K562 (cell line): ENCODE data around the gene CDT1. TPM values are rescaled to one million over a fixed set of nuclear protein-coding genes. Genes with fewer than 3 reads are reported as not detected.

Source experiments
- DIDO1 ChIP-seq: fragments of 450-650 bp; IDR thresholded peaks from 2 replicates; pipeline ENCODE4 v1.6.1; 2016; ENCODE audit warnings: low read depth, missing biosample characterization, missing genetic modification characterization
- LCOR ChIP-seq: sonication (generic); formaldehyde crosslinking; IDR thresholded peaks from 2 replicates; pipeline ENCODE4 v1.8.0; 2022; ENCODE audit warnings: mild to moderate bottlenecking, missing genetic modification reagents
- PCBP2 ChIP-seq: fragments of 200-400 bp; formaldehyde crosslinking; IDR thresholded peaks from 2 replicates; pipeline ENCODE4 v1.6.1; 2018; ENCODE audit warnings: low read length, low read depth, mild to moderate bottlenecking, moderate library complexity; ENCODE audit not compliant: poor library complexity, severe bottlenecking
- POLR3A ChIP-seq: IDR thresholded peaks from 2 replicates; pipeline ENCODE4 v1.6.1; 2011; ENCODE audit warnings: borderline replicate concordance, mild to moderate bottlenecking, moderate library complexity; ENCODE audit not compliant: insufficient read length, insufficient read depth; ENCODE audit errors: extremely low read depth
- RBM14 ChIP-seq: fragments of 200-400 bp; formaldehyde crosslinking; IDR thresholded peaks from 2 replicates; pipeline ENCODE4 v1.6.1; 2018; ENCODE audit warnings: low read depth, mild to moderate bottlenecking, low read length, moderate library complexity, borderline replicate concordance; ENCODE audit not compliant: insufficient read depth
- TEAD2 ChIP-seq: fragments of 450-650 bp; IDR thresholded peaks from 2 replicates; pipeline ENCODE4 v1.6.1; 2016; ENCODE audit warnings: missing genetic modification characterization, control low read depth, missing compliant biosample characterization
- TFAM ChIP-seq: fragments of 250-450 bp; sonication (Bioruptor Pico); conservative IDR thresholded peaks from 2 replicates; pipeline ENCODE4 v1.5.0; 2021; ENCODE audit warnings: mild to moderate bottlenecking, moderate library complexity
- ZBED1 ChIP-seq: IDR thresholded peaks from 2 replicates; pipeline ENCODE4 v1.6.1; 2014
- ZKSCAN3 ChIP-seq: fragments of 250-450 bp; sonication (Bioruptor Pico); IDR thresholded peaks from 2 replicates; pipeline ENCODE4 v1.4.0; 2020
- ZNF217 ChIP-seq: sonication (generic); formaldehyde crosslinking; IDR thresholded peaks from 2 replicates; pipeline ENCODE4 v1.8.0; 2022; ENCODE audit warnings: mild to moderate bottlenecking, missing genetic modification reagents
- polyA plus RNA-seq, 8 experiments: library from polyadenylated mRNA; depleted of rRNA in 4 of 8; stranded (reverse) in 5 of 8; unstranded in 3 of 8; fragments of >200 nt; fragmentation: Nextera tagmentation in 2 of 8; fragmentation: Illumina TruSeq in 1 of 8; extraction: Ambion mirVana in 2 of 8; extraction: Trizol in 1 of 8; gene quantifications; 2 replicates each; pipeline versions ENCODE4 v1.2.1 to v1.2.3, GENCODE V29; 2011 to 2014; ENCODE audit warnings: inconsistent platforms in 1 of 8, missing spikeins in 1 of 8
- total RNA-seq, 7 experiments: library from RNA; depleted of rRNA in 6 of 7; stranded (reverse); fragments of >200 nt in 6 of 7; fragmentation: Illumina TruSeq in 2 of 7; extraction: Trizol in 2 of 7; gene quantifications; 2 replicates each; pipeline versions ENCODE4 v1.2.1 to v1.2.3, GENCODE V29; 2011 to 2021; ENCODE audit warnings: low replicate concordance in 1 of 7
- TF ChIP-seq, protein P1 (sequence below): fragments of 450-650 bp; formaldehyde crosslinking; IDR thresholded peaks from 2 replicates; pipeline ENCODE4 v1.4.0; 2022; ENCODE audit warnings: mild to moderate bottlenecking, moderate library complexity
- TF ChIP-seq, protein P2 (sequence below): conservative IDR thresholded peaks from 2 replicates; pipeline ENCODE4 v1.6.1; 2011; ENCODE audit warnings: low read depth, mild to moderate bottlenecking, low read length; ENCODE audit not compliant: control insufficient read depth
- TF ChIP-seq, protein P3 (sequence below), 2 experiments: IDR thresholded peaks; 2 replicates each; pipeline ENCODE4 v1.6.1; 2011; ENCODE audit warnings: borderline replicate concordance in 1 of 2, control low read depth in 1 of 2, low read depth in 1 of 2, low read length in 1 of 2, mild to moderate bottlenecking in 1 of 2, mixed read lengths in 1 of 2, moderate library complexity in 1 of 2; ENCODE audit not compliant: insufficient read depth in 1 of 2, insufficient read length in 1 of 2, poor library complexity in 1 of 2, severe bottlenecking in 1 of 2; ENCODE audit errors: extremely low read depth in 1 of 2
- TF ChIP-seq, protein P4 (sequence below): fragments of 250-450 bp; sonication (Bioruptor Pico); IDR thresholded peaks from 2 replicates; pipeline ENCODE4 v1.4.0; 2020; ENCODE audit warnings: mild to moderate bottlenecking, moderate library complexity, borderline replicate concordance
- TF ChIP-seq, protein P5 (sequence below), 2 experiments: IDR thresholded peaks in 1 of 2; conservative IDR thresholded peaks in 1 of 2; 2 replicates each; pipeline ENCODE4 v1.6.1; 2016; ENCODE audit warnings: low read depth in 2 of 2, mild to moderate bottlenecking in 1 of 2, missing compliant biosample characterization in 1 of 2, missing genetic modification characterization in 1 of 2, moderate library complexity in 1 of 2

Gene CDT1
- total and polyA plus RNA-seq, 9 of the 15 experiments (the other 6 are each of a cell fraction or from before 2014, with no cell fraction given) = 0.92 to 178 (median 14.2) TPM

DNA sequence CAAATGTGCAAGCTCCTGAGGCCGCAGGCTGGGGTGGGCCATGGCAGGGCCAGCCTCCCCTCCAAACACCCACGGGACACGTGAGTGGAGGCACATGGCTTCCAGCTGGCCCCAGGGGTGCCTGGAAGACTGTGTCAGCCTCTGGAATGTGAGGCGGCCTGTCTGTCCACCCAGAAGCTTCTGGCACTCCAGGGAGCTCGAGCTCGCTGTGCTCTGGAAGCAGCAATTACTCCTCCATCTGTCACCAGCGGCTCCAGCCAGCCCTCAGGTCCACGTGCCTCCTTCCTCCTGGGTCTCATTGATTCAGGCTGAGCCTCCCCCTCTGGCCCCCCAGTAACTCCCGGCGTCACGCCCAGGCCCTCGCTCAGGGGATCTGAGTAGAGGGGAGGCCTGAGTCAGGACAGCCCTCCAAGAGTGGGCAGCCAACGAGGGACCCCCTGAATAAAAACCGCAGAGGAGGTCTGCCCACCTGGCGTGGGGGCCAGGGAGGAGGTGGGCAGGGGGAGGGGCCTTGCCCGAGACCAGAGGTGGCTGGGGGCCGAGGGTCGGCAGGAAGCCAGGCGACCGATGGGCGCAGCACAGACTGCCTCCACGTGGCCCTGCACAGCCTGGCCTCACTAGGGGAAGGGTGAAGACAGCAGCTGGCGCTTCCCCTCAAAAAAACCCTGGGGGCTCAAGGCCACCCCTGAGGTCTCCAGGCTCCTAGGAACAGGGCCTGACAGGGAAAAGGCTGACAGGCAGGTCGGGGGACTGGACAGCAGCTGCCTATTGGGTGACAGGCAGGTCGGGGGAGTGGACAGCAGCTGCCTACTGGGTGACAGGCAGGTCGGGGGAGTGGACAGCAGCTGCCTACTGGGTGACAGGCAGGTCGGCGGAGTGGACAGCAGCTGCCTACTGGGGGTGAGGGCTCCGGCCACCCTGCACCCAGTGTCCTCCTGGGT, 30.4 kb upstream of the CDT1 start (continued):
- TF ChIP-seq ZNF217 (CRISPR knock-in tag) (no peak), TEAD2 (0 out of 2 replicates have a peak, but pooled peaks have one; percentile 29), DIDO1 (tag) (no peak), RBM14 (no peak), LCOR (no peak), ZKSCAN3 (CRISPR knock-in tag) (0 out of 2 replicates have a peak, but pooled peaks have one; percentile 32), TFAM (CRISPR knock-in tag) (no peak), POLR3A (no peak), PCBP2 (no peak), ZBED1 (peak; percentile 14; the same call in 1 of the 2 replicates)
- TF ChIP-seq, protein P1, sequence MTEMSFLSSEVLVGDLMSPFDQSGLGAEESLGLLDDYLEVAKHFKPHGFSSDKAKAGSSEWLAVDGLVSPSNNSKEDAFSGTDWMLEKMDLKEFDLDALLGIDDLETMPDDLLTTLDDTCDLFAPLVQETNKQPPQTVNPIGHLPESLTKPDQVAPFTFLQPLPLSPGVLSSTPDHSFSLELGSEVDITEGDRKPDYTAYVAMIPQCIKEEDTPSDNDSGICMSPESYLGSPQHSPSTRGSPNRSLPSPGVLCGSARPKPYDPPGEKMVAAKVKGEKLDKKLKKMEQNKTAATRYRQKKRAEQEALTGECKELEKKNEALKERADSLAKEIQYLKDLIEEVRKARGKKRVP (CRISPR knock-in tag) = 0 out of 2 replicates have a peak, but pooled peaks have one; percentile 5
- TF ChIP-seq, protein P2, sequence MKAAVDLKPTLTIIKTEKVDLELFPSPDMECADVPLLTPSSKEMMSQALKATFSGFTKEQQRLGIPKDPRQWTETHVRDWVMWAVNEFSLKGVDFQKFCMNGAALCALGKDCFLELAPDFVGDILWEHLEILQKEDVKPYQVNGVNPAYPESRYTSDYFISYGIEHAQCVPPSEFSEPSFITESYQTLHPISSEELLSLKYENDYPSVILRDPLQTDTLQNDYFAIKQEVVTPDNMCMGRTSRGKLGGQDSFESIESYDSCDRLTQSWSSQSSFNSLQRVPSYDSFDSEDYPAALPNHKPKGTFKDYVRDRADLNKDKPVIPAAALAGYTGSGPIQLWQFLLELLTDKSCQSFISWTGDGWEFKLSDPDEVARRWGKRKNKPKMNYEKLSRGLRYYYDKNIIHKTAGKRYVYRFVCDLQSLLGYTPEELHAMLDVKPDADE = 0 out of 2 replicates have a peak, but pooled peaks have one; percentile 0
- TF ChIP-seq, protein P3, sequence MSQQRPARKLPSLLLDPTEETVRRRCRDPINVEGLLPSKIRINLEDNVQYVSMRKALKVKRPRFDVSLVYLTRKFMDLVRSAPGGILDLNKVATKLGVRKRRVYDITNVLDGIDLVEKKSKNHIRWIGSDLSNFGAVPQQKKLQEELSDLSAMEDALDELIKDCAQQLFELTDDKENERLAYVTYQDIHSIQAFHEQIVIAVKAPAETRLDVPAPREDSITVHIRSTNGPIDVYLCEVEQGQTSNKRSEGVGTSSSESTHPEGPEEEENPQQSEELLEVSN (IDR thresholded peaks at IDR 0.05; ENCODE audit: borderline replicate concordance in 1 of 2, extremely low read depth in 1 of 2, insufficient read depth in 1 of 2, insufficient read length in 1 of 2, low read depth in 1 of 2, low read length in 1 of 2, poor library complexity in 1 of 2, severe bottlenecking in 1 of 2) = peak in 1 of 2 experiments; percentile 21
- TF ChIP-seq, protein P4, sequence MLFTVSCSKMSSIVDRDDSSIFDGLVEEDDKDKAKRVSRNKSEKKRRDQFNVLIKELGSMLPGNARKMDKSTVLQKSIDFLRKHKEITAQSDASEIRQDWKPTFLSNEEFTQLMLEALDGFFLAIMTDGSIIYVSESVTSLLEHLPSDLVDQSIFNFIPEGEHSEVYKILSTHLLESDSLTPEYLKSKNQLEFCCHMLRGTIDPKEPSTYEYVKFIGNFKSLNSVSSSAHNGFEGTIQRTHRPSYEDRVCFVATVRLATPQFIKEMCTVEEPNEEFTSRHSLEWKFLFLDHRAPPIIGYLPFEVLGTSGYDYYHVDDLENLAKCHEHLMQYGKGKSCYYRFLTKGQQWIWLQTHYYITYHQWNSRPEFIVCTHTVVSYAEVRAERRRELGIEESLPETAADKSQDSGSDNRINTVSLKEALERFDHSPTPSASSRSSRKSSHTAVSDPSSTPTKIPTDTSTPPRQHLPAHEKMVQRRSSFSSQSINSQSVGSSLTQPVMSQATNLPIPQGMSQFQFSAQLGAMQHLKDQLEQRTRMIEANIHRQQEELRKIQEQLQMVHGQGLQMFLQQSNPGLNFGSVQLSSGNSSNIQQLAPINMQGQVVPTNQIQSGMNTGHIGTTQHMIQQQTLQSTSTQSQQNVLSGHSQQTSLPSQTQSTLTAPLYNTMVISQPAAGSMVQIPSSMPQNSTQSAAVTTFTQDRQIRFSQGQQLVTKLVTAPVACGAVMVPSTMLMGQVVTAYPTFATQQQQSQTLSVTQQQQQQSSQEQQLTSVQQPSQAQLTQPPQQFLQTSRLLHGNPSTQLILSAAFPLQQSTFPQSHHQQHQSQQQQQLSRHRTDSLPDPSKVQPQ (CRISPR knock-in tag) = 0 out of 2 replicates have a peak, but pooled peaks have one; percentile 54
- TF ChIP-seq, protein P5, sequence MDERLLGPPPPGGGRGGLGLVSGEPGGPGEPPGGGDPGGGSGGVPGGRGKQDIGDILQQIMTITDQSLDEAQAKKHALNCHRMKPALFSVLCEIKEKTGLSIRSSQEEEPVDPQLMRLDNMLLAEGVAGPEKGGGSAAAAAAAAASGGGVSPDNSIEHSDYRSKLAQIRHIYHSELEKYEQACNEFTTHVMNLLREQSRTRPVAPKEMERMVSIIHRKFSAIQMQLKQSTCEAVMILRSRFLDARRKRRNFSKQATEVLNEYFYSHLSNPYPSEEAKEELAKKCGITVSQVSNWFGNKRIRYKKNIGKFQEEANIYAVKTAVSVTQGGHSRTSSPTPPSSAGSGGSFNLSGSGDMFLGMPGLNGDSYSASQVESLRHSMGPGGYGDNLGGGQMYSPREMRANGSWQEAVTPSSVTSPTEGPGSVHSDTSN (CRISPR knock-in tag; IDR thresholded peaks at IDR 0.05; ENCODE audit: low read depth) = peak; percentile 82
- TF ChIP-seq, protein P5 (tag; conservative IDR thresholded peaks at IDR 0.05; ENCODE audit: low read depth) = peak; percentile 79
